ENCODE measurements around the gene FBXW7. TPM values are rescaled to one million over a fixed set of nuclear protein-coding genes. Genes with fewer than 3 reads are reported as not detected.

FBXW7 gene
- total RNA-seq, 3 donors from 2014 or later, result 38.5 to 48.6 (median 39.4) TPM

DNA sequence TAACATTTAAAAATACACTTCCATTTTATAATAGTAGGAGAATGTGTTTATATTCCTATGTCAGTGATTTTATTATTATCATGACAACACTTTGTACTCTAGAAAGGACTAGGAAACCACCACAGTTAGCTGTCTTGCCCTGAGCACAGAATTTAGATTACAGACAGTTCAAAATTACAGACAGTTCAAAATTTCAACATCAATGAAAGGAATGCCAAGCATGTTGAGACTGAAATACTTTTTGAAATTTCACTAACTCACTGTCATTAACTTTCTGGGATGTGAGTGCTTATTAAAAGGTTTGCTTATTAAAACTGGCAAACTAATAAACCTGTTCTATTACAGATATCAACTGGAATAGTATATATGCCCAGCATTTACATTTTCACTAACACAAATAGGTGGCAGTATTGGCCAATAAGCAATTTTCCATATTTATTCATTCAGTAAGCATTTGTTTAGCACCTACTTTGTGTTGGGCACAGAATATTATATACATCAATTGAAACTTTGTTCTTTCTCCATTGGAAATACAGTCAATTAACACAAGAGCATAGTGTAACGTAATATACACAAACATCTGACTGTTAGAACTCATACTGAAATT lies 179.4 kb downstream of the FBXW7 start:
- ATAC-seq, result no peak
- Histone ChIP-seq H3K4me3 (no peak overlapping the region), H3K9me3 (no peaks in the 10 kb centered on the region), H3K4me1 (ENCODE audit: low read depth) (no peaks in the 10 kb centered on the region), H3K36me3 (ENCODE audit: low read depth) (no peaks in the 10 kb centered on the region)
- TF ChIP-seq, protein P1, sequence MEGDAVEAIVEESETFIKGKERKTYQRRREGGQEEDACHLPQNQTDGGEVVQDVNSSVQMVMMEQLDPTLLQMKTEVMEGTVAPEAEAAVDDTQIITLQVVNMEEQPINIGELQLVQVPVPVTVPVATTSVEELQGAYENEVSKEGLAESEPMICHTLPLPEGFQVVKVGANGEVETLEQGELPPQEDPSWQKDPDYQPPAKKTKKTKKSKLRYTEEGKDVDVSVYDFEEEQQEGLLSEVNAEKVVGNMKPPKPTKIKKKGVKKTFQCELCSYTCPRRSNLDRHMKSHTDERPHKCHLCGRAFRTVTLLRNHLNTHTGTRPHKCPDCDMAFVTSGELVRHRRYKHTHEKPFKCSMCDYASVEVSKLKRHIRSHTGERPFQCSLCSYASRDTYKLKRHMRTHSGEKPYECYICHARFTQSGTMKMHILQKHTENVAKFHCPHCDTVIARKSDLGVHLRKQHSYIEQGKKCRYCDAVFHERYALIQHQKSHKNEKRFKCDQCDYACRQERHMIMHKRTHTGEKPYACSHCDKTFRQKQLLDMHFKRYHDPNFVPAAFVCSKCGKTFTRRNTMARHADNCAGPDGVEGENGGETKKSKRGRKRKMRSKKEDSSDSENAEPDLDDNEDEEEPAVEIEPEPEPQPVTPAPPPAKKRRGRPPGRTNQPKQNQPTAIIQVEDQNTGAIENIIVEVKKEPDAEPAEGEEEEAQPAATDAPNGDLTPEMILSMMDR (IDR thresholded peaks at IDR 0.05), result no peak
- DNase-seq, result no peak
- intact Hi-C loops (cut with DNase I, micrococcal nuclease), result no loop called here

DNA sequence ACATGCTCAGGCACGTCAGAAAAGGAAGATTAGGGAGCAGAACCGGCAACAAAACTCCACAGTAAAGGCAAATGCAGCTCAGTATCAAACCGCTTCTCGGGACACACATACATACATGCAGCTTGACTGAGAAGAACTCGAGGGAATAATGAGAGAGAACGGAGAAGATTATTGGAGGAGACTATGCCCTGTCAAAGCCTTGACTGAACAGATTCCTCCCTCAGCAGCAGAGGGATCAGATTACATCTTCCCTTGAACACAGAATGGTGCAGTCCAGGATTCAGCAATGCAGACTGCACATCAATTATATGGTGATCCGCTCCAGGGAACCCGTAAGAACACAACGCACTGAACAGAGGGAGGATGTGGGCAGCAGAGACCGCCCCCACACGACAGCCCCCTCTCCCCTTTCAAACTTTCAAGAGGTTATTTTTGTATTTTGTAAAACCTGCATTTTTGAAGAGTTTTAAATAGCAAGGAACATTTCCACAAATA lies 183.2 kb downstream of the FBXW7 start:
- peak; percentile 81 for ATAC-seq
- Histone ChIP-seq H3K4me3 (no peak overlapping the region), H3K36me3 (ENCODE audit: low read depth) (no peaks in the 10 kb centered on the region), H3K9me3 (no peaks in the 10 kb centered on the region), H3K4me1 (ENCODE audit: low read depth) (no peaks in the 10 kb centered on the region)
- DNase-seq, result peak in 2 of 3 donors; percentile 28 to 34
- intact Hi-C loops (cut with DNase I, micrococcal nuclease), result no loop called here
- TF ChIP-seq, protein P1 (IDR thresholded peaks at IDR 0.05), result no peak

DNA sequence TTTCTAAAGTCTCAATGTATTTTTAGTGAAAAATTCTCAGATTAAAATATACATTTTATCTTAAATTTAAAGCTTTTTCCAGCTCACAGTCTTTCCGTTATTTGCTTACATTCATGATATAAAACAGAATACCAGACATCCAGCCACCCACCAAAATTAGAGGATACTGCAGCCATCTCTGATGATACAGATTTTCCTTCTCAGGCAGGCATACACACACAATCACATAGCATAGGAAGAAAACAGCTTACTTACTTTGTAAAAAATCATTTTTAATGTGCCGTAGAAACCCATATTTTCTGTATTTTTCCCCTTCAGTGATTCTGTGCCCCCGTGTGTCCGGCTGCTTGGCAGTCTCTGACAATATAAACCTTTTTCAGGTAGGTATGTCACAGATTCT lies 183.7 kb downstream of the FBXW7 start:
- no peak for DNase-seq
- intact Hi-C loops (cut with DNase I, micrococcal nuclease), result no loop called here
- ATAC-seq, result no peak
- Histone ChIP-seq H3K9me3 (no peaks in the 10 kb centered on the region), H3K36me3 (ENCODE audit: low read depth) (no peaks in the 10 kb centered on the region), H3K4me3 (no peak overlapping the region), H3K4me1 (ENCODE audit: low read depth) (no peaks in the 10 kb centered on the region)
- TF ChIP-seq, protein P1 (IDR thresholded peaks at IDR 0.05), result no peak

DNA sequence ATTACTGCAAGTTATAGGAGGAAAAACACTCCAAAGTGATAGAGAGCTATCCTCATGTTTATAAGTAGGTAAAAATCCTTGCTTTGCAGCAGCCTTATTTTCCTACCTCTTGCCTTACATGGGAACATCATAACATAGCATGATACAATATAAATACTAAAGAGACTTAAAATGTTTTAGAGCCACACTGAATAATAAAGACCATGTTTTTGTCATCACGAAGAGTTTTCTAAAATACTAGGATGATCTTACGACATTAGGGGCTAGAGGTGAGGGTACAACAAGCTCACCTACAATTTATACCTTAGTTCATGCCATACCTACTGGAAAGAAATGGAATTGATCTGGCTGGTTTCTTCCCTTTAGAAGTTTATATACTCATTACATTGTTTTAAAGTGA lies 184.8 kb downstream of the FBXW7 start:
- H3K36me3 ChIP-seq (ENCODE audit: low read depth), result no peaks in the 10 kb centered on the region
- no peaks in the 10 kb centered on the region for H3K9me3 ChIP-seq
- H3K4me1 ChIP-seq (ENCODE audit: low read depth), result no peaks in the 10 kb centered on the region
- no peak overlapping the region for H3K4me3 ChIP-seq
- TF ChIP-seq, protein P1 (IDR thresholded peaks at IDR 0.05), result no peak
- DNase-seq, result no peak
- intact Hi-C loops (cut with DNase I, micrococcal nuclease), result no loop called here
- ATAC-seq, result no peak

DNA sequence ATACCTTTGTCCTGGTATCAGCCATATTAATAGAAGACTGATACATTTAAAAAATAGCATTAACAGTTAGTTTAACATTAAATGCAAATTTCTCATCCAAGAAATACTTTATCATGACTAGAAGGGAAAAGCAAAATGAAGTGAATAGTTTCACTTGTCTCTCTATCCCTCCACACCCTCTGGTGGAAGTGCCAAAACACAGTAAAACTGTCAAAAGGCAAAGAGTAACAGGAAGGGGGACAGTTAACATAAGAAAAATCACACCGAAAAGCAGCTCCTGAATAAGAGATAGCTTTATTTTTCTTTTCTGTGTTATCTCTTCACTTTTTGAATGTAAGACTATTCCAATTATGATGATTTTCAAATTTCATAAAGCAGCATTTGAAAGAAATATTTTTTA lies 187.2 kb downstream of the FBXW7 start:
- Histone ChIP-seq H3K4me3 (no peak overlapping the region), H3K36me3 (ENCODE audit: low read depth) (no peaks in the 10 kb centered on the region), H3K4me1 (ENCODE audit: low read depth) (no peaks in the 10 kb centered on the region), H3K9me3 (no peaks in the 10 kb centered on the region)
- TF ChIP-seq, protein P1 (IDR thresholded peaks at IDR 0.05), result no peak
- intact Hi-C loops (cut with DNase I, micrococcal nuclease), result no loop called here
- ATAC-seq, result no peak
- no peak for DNase-seq

- no peak for DNase-seq
- intact Hi-C loops (cut with DNase I, micrococcal nuclease), result no loop called here
- TF ChIP-seq, protein P1 (IDR thresholded peaks at IDR 0.05), result no peak
- ATAC-seq, result no peak
- Histone ChIP-seq H3K4me3 (no peak overlapping the region), H3K9me3 (no peaks in the 10 kb centered on the region), H3K4me1 (ENCODE audit: low read depth) (no peaks in the 10 kb centered on the region), H3K36me3 (ENCODE audit: low read depth) (no peaks in the 10 kb centered on the region)
These were observed 188.9 kb downstream of the FBXW7 start for GRCh38 chr4:152346979-152347378.

Data from mucosa of descending colon (tissue), 3 donors.